ENCODE data around the gene MNDA. TPM values are rescaled to one million over a fixed set of nuclear protein-coding genes. Genes with fewer than 3 reads are reported as not detected.

Gene MNDA
- total RNA-seq, 1 experiment from 2014 or later = not detected

GRCh38 chr1:158898722-158899121 lies 67.6 kb downstream of the MNDA start:
- Histone ChIP-seq H4K8ac (replicated peaks; ENCODE audit: insufficient read length, low read depth, low read length) (no peak overlapping the region), H3K18ac (ENCODE audit: insufficient read length, low read depth, low read length) (no peak overlapping the region), H2BK120ac (ENCODE audit: low read depth, low read length, poor library complexity, severe bottlenecking) (no peak overlapping the region), H3T11ph (ENCODE audit: low read length) (no peak overlapping the region), H3K79me2 (ENCODE audit: insufficient read depth, low read length) (no peaks in the 10 kb centered on the region), H2AK5ac (ENCODE audit: insufficient read length, low read length) (no peak overlapping the region), H4K5ac (ENCODE audit: insufficient read length, low read depth, low read length) (no peak overlapping the region), H3K79me1 (ENCODE audit: insufficient read depth, low read depth, low read length, poor library complexity, severe bottlenecking) (no peaks in the 10 kb centered on the region), H3K27me3 (ENCODE audit: insufficient read depth, low read length) (no peaks in the 10 kb centered on the region), H3K23ac (ENCODE audit: insufficient read length, low read depth, low read length) (no peak overlapping the region), H2BK12ac (ENCODE audit: insufficient read length, low read depth, low read length) (no peak overlapping the region), H2AFZ (ENCODE audit: low read length) (no peak overlapping the region), H3K23me2 (ENCODE audit: insufficient read length, low read depth, low read length, poor library complexity, severe bottlenecking) (no peaks in the 10 kb centered on the region), H3K27ac (ENCODE audit: insufficient read length, low read depth, low read length) (no peak overlapping the region), H3K14ac (ENCODE audit: insufficient read depth, low read length) (no peak overlapping the region), H3K9ac (ENCODE audit: extremely low read depth, insufficient read length, low read length) (no peak overlapping the region), H2BK15ac (ENCODE audit: low read depth, low read length) (no peak overlapping the region), H3K4me1 (ENCODE audit: insufficient read depth, low read length) (no peaks in the 10 kb centered on the region), H2BK20ac (ENCODE audit: low read depth, low read length, poor library complexity, severe bottlenecking) (no peak overlapping the region), H2BK5ac (ENCODE audit: insufficient read length, low read length) (no peak overlapping the region), H3K4me2 (ENCODE audit: insufficient read depth, insufficient read length, low read length) (no peak overlapping the region), H4K91ac (ENCODE audit: insufficient read length, low read depth, low read length) (no peak overlapping the region), H3K56ac (ENCODE audit: insufficient read length, low read depth, low read length) (no peak overlapping the region), H3K4ac (ENCODE audit: low read depth, low read length) (no peak overlapping the region), H3K9me3 (ENCODE audit: control insufficient read depth, low read depth, low read length) (no peaks in the 10 kb centered on the region), H4K20me1 (ENCODE audit: control insufficient read depth, insufficient read depth, insufficient read length) (no peaks in the 10 kb centered on the region)
- H3K4me3 Mint-ChIP-seq = no peak overlapping the region
- TF ChIP-seq, protein P1, sequence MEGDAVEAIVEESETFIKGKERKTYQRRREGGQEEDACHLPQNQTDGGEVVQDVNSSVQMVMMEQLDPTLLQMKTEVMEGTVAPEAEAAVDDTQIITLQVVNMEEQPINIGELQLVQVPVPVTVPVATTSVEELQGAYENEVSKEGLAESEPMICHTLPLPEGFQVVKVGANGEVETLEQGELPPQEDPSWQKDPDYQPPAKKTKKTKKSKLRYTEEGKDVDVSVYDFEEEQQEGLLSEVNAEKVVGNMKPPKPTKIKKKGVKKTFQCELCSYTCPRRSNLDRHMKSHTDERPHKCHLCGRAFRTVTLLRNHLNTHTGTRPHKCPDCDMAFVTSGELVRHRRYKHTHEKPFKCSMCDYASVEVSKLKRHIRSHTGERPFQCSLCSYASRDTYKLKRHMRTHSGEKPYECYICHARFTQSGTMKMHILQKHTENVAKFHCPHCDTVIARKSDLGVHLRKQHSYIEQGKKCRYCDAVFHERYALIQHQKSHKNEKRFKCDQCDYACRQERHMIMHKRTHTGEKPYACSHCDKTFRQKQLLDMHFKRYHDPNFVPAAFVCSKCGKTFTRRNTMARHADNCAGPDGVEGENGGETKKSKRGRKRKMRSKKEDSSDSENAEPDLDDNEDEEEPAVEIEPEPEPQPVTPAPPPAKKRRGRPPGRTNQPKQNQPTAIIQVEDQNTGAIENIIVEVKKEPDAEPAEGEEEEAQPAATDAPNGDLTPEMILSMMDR (conservative IDR thresholded peaks at IDR 0.05) = no peak
- no peaks in the 10 kb centered on the region for H3K4me1 Mint-ChIP-seq
- no peak for DNase-seq
- WGBS (ENCODE audit: extremely low coverage, insufficient read length, low lambda C conversion rate) = no CpG with 5 or more reads among the region's 2 CpGs
- no peaks in the 10 kb centered on the region for H3K36me3 Mint-ChIP-seq (ENCODE audit: insufficient read depth in 1 of 3, low read depth in 3 of 3)
- H3K27me3 Mint-ChIP-seq (ENCODE audit: low read depth) = no peaks in the 10 kb centered on the region
- peak overlapping the region in 1 of 3 experiments; percentile 14; a peak in 1 of 7 replicates for H3K27ac Mint-ChIP-seq
- no peaks in the 10 kb centered on the region for H3K9me3 Mint-ChIP-seq

Other genes with a start within 250 kb of the MNDA start
- not detected in 2 replicates for gene OR10Z1, start 226.1 kb upstream of the MNDA start, total RNA-seq (2021)
- gene SPTA1, start 144.6 kb upstream of the MNDA start, total RNA-seq (2021) = not detected in 2 replicates
- not detected in 2 replicates for gene OR6K2, start 130.7 kb upstream of the MNDA start, total RNA-seq (2021)
- not detected in 2 replicates for gene OR6K3, start 110.6 kb upstream of the MNDA start, total RNA-seq (2021)
- gene OR6K6, start 76.6 kb upstream of the MNDA start, total RNA-seq (2021) = not detected in 2 replicates
- not detected in 2 replicates for gene OR6N1, start 59.2 kb upstream of the MNDA start, total RNA-seq (2021)
- gene OR6N2, start 50.1 kb upstream of the MNDA start, total RNA-seq (2021) = not detected in 2 replicates
- gene PYHIN1, start 100.2 kb downstream of the MNDA start, total RNA-seq (2021) = not detected in 2 replicates
- gene IFI16, start 178.6 kb downstream of the MNDA start, total RNA-seq (2021) = 2.9 and 3.4 TPM in 2 replicates
- 0.90 and 1.1 TPM in 2 replicates for gene AIM2, start 245.4 kb downstream of the MNDA start, total RNA-seq (2021)

Measured in H9 (cell line).